K562 (cell line): Measurements from ENCODE around the gene SCFD2. TPM values are rescaled to one million over a fixed set of nuclear protein-coding genes. Genes with fewer than 3 reads are reported as not detected.

Experiments
- AFF4 ChIP-seq: sonication (generic); formaldehyde crosslinking; IDR thresholded peaks from 2 replicates; pipeline ENCODE4 v1.8.0; 2023; ENCODE audit warnings: mild to moderate bottlenecking, missing genetic modification reagents
- BCL6 ChIP-seq: fragments of 250-450 bp; sonication (Bioruptor Pico); IDR thresholded peaks from 2 replicates; pipeline ENCODE4 v1.4.0; 2020
- C11orf30 ChIP-seq: fragments of 450-650 bp; IDR thresholded peaks from 2 replicates; pipeline ENCODE4 v1.6.1; 2016; ENCODE audit warnings: low read depth, mild to moderate bottlenecking
- E2F3 ChIP-seq: fragments of 250-450 bp; sonication (Bioruptor Pico); IDR thresholded peaks from 2 replicates; pipeline ENCODE4 v1.4.0; 2020; ENCODE audit warnings: mild to moderate bottlenecking
- E2F5 ChIP-seq: sonication (generic); formaldehyde crosslinking; IDR thresholded peaks from 2 replicates; pipeline ENCODE4 v1.8.0; 2022; ENCODE audit warnings: mild to moderate bottlenecking, missing genetic modification reagents
- HOMEZ ChIP-seq: fragments of 250-450 bp; sonication (Bioruptor Pico); IDR thresholded peaks from 2 replicates; pipeline ENCODE4 v1.4.0; 2020; ENCODE audit warnings: mild to moderate bottlenecking, moderate library complexity
- ILK ChIP-seq: fragments of 450-650 bp; IDR thresholded peaks from 2 replicates; pipeline ENCODE4 v1.6.1; 2016; ENCODE audit warnings: missing genetic modification characterization, low read depth, mild to moderate bottlenecking, missing compliant biosample characterization, moderate library complexity, borderline replicate concordance
- MCM3 ChIP-seq: fragments of 450-650 bp; IDR thresholded peaks from 2 replicates; pipeline ENCODE4 v1.6.1; 2016
- MEIS2 ChIP-seq: fragments of 450-650 bp; IDR thresholded peaks from 2 replicates; pipeline ENCODE4 v1.6.1; 2014; ENCODE audit warnings: mild to moderate bottlenecking; ENCODE audit not compliant: partially characterized antibody
- MYNN ChIP-seq, 2 experiments: sonication (generic); formaldehyde crosslinking in 1 of 2; IDR thresholded peaks; 2 replicates each; pipeline versions ENCODE4 v1.5.0 to v1.6.1; 2016 to 2020; ENCODE audit warnings: antibody characterized with exemption in 1 of 2, missing genetic modification reagents in 1 of 2
- POU5F1 ChIP-seq: fragments of 150-350 bp; IDR thresholded peaks from 2 replicates; pipeline ENCODE4 v1.6.1; 2014; ENCODE audit warnings: borderline replicate concordance, low read length, low read depth, mild to moderate bottlenecking; ENCODE audit not compliant: partially characterized antibody
- RBFOX2 ChIP-seq: fragments of 200-400 bp; formaldehyde crosslinking; IDR thresholded peaks from 2 replicates; pipeline ENCODE4 v1.6.1; 2017; ENCODE audit warnings: low read depth, mild to moderate bottlenecking, low read length, moderate library complexity
- SP2 ChIP-seq: IDR thresholded peaks from 2 replicates; pipeline ENCODE4 v1.6.1; 2011; ENCODE audit warnings: mild to moderate bottlenecking, low read depth, low read length, moderate library complexity; ENCODE audit not compliant: poor library complexity, severe bottlenecking; ENCODE audit errors: extremely low read depth
- TBP ChIP-seq: optimal IDR thresholded peaks from 2 replicates; pipeline ENCODE3; 2011; ENCODE audit warnings: low read depth, low read length, improper control_type of control experiment
- TEAD2 ChIP-seq: fragments of 450-650 bp; IDR thresholded peaks from 2 replicates; pipeline ENCODE4 v1.6.1; 2016; ENCODE audit warnings: missing genetic modification characterization, control low read depth, missing compliant biosample characterization
- XRCC3 ChIP-seq: fragments of 450-650 bp; IDR thresholded peaks from 2 replicates; pipeline ENCODE4 v1.6.1; 2017; ENCODE audit warnings: mild to moderate bottlenecking, moderate library complexity
- ZC3H4 ChIP-seq: sonication (generic); formaldehyde crosslinking; IDR thresholded peaks from 2 replicates; pipeline ENCODE4 v1.9.0; 2021; ENCODE audit warnings: missing genetic modification reagents, borderline replicate concordance
- ZFPM2 ChIP-seq: fragments of 250-450 bp; sonication (Bioruptor Pico); IDR thresholded peaks from 2 replicates; pipeline ENCODE4 v1.5.1; 2022; ENCODE audit warnings: mild to moderate bottlenecking
- ZNF639 ChIP-seq, 2 experiments: fragments of 200-800 bp in 1 of 2; sonication (Bioruptor generic) in 1 of 2; sonication (generic) in 1 of 2; formaldehyde crosslinking in 1 of 2; IDR thresholded peaks in 1 of 2; conservative IDR thresholded peaks in 1 of 2; 2 replicates each; pipeline versions ENCODE4 v1.5.0 to v1.6.1; 2016 to 2020; ENCODE audit warnings: missing compliant biosample characterization in 1 of 2, missing genetic modification characterization in 1 of 2, missing genetic modification reagents in 1 of 2
- polyA plus RNA-seq, 8 experiments: library from polyadenylated mRNA; depleted of rRNA in 4 of 8; stranded (reverse) in 5 of 8; unstranded in 3 of 8; fragments of >200 nt; fragmentation: Nextera tagmentation in 2 of 8; fragmentation: Illumina TruSeq in 1 of 8; extraction: Ambion mirVana in 2 of 8; extraction: Trizol in 1 of 8; gene quantifications; 2 replicates each; pipeline versions ENCODE4 v1.2.1 to v1.2.3, GENCODE V29; 2011 to 2014; ENCODE audit warnings: inconsistent platforms in 1 of 8, missing spikeins in 1 of 8
- total RNA-seq, 7 experiments: library from RNA; depleted of rRNA in 6 of 7; stranded (reverse); fragments of >200 nt in 6 of 7; fragmentation: Illumina TruSeq in 2 of 7; extraction: Trizol in 2 of 7; gene quantifications; 2 replicates each; pipeline versions ENCODE4 v1.2.1 to v1.2.3, GENCODE V29; 2011 to 2021; ENCODE audit warnings: low replicate concordance in 1 of 7

SCFD2 gene
- total and polyA plus RNA-seq, 9 of the 15 experiments (the other 6 are each of a cell fraction or from before 2014, with no cell fraction given) = 5.7 to 30.3 (median 22.8) TPM

- TF ChIP-seq POU5F1 = peak; percentile 79
- peak; percentile 93 for TF ChIP-seq RBFOX2
- TF ChIP-seq AFF4 (CRISPR knock-in tag) = peak; percentile 92
- TF ChIP-seq ZNF639 (CRISPR knock-in tag; conservative IDR thresholded peaks at IDR 0.05 in 1 of 2, IDR thresholded peaks at IDR 0.05 in 1 of 2) = 0 out of 4 replicates have a peak, but pooled peaks of 1 of the 2 experiments have one; percentile 47
- no peak for TF ChIP-seq HOMEZ (CRISPR knock-in tag)
- no peak for TF ChIP-seq BCL6 (CRISPR knock-in tag)
- no peak for TF ChIP-seq E2F3 (CRISPR knock-in tag)
- no peak for TF ChIP-seq MCM3
- TF ChIP-seq ZFPM2 (CRISPR knock-in tag) = 0 out of 2 replicates have a peak, but pooled peaks have one; percentile 17
- TF ChIP-seq ILK (tag) = no peak
- no peak for TF ChIP-seq ZC3H4 (CRISPR knock-in tag)
- TF ChIP-seq E2F5 = no peak
- TF ChIP-seq C11orf30 = peak; percentile 36; the same call in 1 of the 2 replicates
- TF ChIP-seq MYNN (IDR thresholded peaks at IDR 0.05) = no peak
- no peak for TF ChIP-seq MYNN (CRISPR knock-in tag; IDR thresholded peaks at IDR 0.05)
- TF ChIP-seq TEAD2 = no peak
- TF ChIP-seq TBP = peak; percentile 70
- peak; percentile 97 for TF ChIP-seq MEIS2
- TF ChIP-seq SP2 = no peak
- TF ChIP-seq XRCC3 = no peak
Measured at GRCh38 chr4:53377319-53378170, 11.7 kb upstream of the SCFD2 start, which contains the start of gene FIP1L1 (continued).
